Superior temporal gyrus (tissue), 1 donor: ENCODE data around the gene DEXI.
A peak's percentile ranks its signal among the peaks of the same experiment; 100 is the strongest.
"Not testable (repeated sequence)": the region's sequence is repeated elsewhere in the genome, so short reads cannot be mapped to it uniquely, and the experiment has no call there.

ENCODE experiments used
- DNase-seq: peaks from one replicate; pipeline ENCODE4 v3.0.0-alpha.2; 2016; ENCODE audit errors: extremely low spot score

The DEXI gene

GRCh38 chr16:10926867-10927266 is 15.4 kb downstream of the DEXI start:
- DNase-seq: no peak

- DNase-seq: no peak
These were observed 16.2 kb downstream of the DEXI start for GRCh38 chr16:10926094-10926493.

GRCh38 chr16:10925285-10925684 is 17.0 kb downstream of the DEXI start:
- DNase-seq: not testable (repeated sequence)

GRCh38 chr16:10923650-10924214 is 18.5 kb downstream of the DEXI start:
- peak; percentile 47 for DNase-seq

- no peak for DNase-seq
These were observed 19.1 kb downstream of the DEXI start for GRCh38 chr16:10923146-10923649.

- DNase-seq: no peak
These were observed 19.7 kb downstream of the DEXI start for GRCh38 chr16:10922328-10923145.

- DNase-seq: no peak
These were observed 20.5 kb downstream of the DEXI start for GRCh38 chr16:10921536-10922327.

- no peak for DNase-seq
These were observed 21.4 kb downstream of the DEXI start for GRCh38 chr16:10920726-10921427.

GRCh38 chr16:10919003-10919351 is 23.3 kb downstream of the DEXI start:
- DNase-seq: no peak

GRCh38 chr16:10918294-10919002 is 23.8 kb downstream of the DEXI start:
- peak; percentile 97 for DNase-seq

- DNase-seq: no peak
These were observed 25.7 kb downstream of the DEXI start for GRCh38 chr16:10916534-10916933.

GRCh38 chr16:10911267-10911666 is 31.0 kb downstream of the DEXI start:
- no peak for DNase-seq

- no peak for DNase-seq
These were observed 34.6 kb downstream of the DEXI start for GRCh38 chr16:10907757-10908045.

GRCh38 chr16:10906914-10907756 is 35.1 kb downstream of the DEXI start:
- DNase-seq: no peak

GRCh38 chr16:10906482-10906881 is 35.8 kb downstream of the DEXI start:
- no peak for DNase-seq

- DNase-seq: no peak
These were observed 39.3 kb downstream of the DEXI start for GRCh38 chr16:10902999-10903398.

- DNase-seq: no peak
These were observed 45.1 kb downstream of the DEXI start for GRCh38 chr16:10897134-10897533.

- DNase-seq: no peak
These were observed 45.5 kb downstream of the DEXI start for GRCh38 chr16:10896723-10897122.

- no peak for DNase-seq
These were observed 46.1 kb downstream of the DEXI start for GRCh38 chr16:10896165-10896564.
